K562 (cell line): ENCODE measurements around the gene BLZF1. TPM values are rescaled to one million over a fixed set of nuclear protein-coding genes. Genes with fewer than 3 reads are reported as not detected.
A peak's percentile ranks its signal among the peaks of the same experiment; 100 is the strongest.

ENCODE experiments used
- BRF2 ChIP-seq: IDR thresholded peaks from 3 replicates; pipeline ENCODE4 v1.6.1; 2011; ENCODE audit warnings: borderline replicate concordance, mild to moderate bottlenecking; ENCODE audit not compliant: insufficient read length, insufficient read depth
- CREB1 ChIP-seq, 2 experiments: sonication (generic) in 1 of 2; formaldehyde crosslinking in 1 of 2; IDR thresholded peaks; 2 replicates each; pipeline versions ENCODE4 v1.6.1 to v1.8.0; 2012 to 2022; ENCODE audit warnings: inconsistent platforms in 1 of 2, mild to moderate bottlenecking in 1 of 2, missing genetic modification reagents in 1 of 2, moderate library complexity in 1 of 2
- CUX1 ChIP-seq: fragments of 200-800 bp; sonication (Bioruptor generic); IDR thresholded peaks from 2 replicates; pipeline ENCODE4 v1.6.1; 2016; ENCODE audit warnings: missing genetic modification characterization, missing compliant biosample characterization
- GABPA ChIP-seq: fragments of 200-800 bp; sonication (Bioruptor generic); conservative IDR thresholded peaks from 2 replicates; pipeline ENCODE4 v1.6.1; 2016; ENCODE audit warnings: low read depth, missing genetic modification characterization, missing compliant biosample characterization
- GTF2F1 ChIP-seq: IDR thresholded peaks from 2 replicates; pipeline ENCODE4 v1.6.1; 2011; ENCODE audit warnings: low read depth, low read length, improper control_type of control experiment
- KDM1A ChIP-seq, 2 experiments: fragments of 450-650 bp; IDR thresholded peaks; 2 replicates each; pipeline ENCODE4 v1.6.1; 2016; ENCODE audit warnings: mild to moderate bottlenecking in 2 of 2
- PRDM10 ChIP-seq: fragments of 450-650 bp; IDR thresholded peaks from 2 replicates; pipeline ENCODE4 v1.6.1; 2018; ENCODE audit not compliant: partially characterized antibody
- SREBF2 ChIP-seq: sonication (generic); formaldehyde crosslinking; IDR thresholded peaks from 2 replicates; pipeline ENCODE4 v1.4.0; 2020; ENCODE audit warnings: mild to moderate bottlenecking, missing genetic modification reagents
- ZBTB1 ChIP-seq: sonication (generic); formaldehyde crosslinking; IDR thresholded peaks from 2 replicates; pipeline ENCODE4 v1.8.1; 2023; ENCODE audit warnings: missing genetic modification reagents, low read depth, mild to moderate bottlenecking, borderline replicate concordance
- ZBTB43 ChIP-seq: sonication (generic); formaldehyde crosslinking; IDR thresholded peaks from 2 replicates; pipeline ENCODE4 v1.8.0; 2023; ENCODE audit warnings: mild to moderate bottlenecking, missing genetic modification reagents
- ZEB2 ChIP-seq: fragments of 450-650 bp; IDR thresholded peaks from 2 replicates; pipeline ENCODE4 v1.6.1; 2016
- ZHX1 ChIP-seq: fragments of 150-350 bp; conservative IDR thresholded peaks from 2 replicates; pipeline ENCODE4 v1.6.1; 2014; ENCODE audit warnings: low read length
- polyA plus RNA-seq, 8 experiments: library from polyadenylated mRNA; depleted of rRNA in 4 of 8; stranded (reverse) in 5 of 8; unstranded in 3 of 8; fragments of >200 nt; fragmentation: Nextera tagmentation in 2 of 8; fragmentation: Illumina TruSeq in 1 of 8; extraction: Ambion mirVana in 2 of 8; extraction: Trizol in 1 of 8; gene quantifications; 2 replicates each; pipeline versions ENCODE4 v1.2.1 to v1.2.3, GENCODE V29; 2011 to 2014; ENCODE audit warnings: inconsistent platforms in 1 of 8, missing spikeins in 1 of 8
- total RNA-seq, 7 experiments: library from RNA; depleted of rRNA in 6 of 7; stranded (reverse); fragments of >200 nt in 6 of 7; fragmentation: Illumina TruSeq in 2 of 7; extraction: Trizol in 2 of 7; gene quantifications; 2 replicates each; pipeline versions ENCODE4 v1.2.1 to v1.2.3, GENCODE V29; 2011 to 2021; ENCODE audit warnings: low replicate concordance in 1 of 7

The BLZF1 gene
- total and polyA plus RNA-seq, 9 of the 15 experiments (the other 6 are each of a cell fraction or from before 2014, with no cell fraction given) = 20.5 to 32.8 (median 25.3) TPM

GRCh38 chr1:169367096-169367685 is 804 bp upstream of the BLZF1 start (continued):
- TF ChIP-seq PRDM10 (peak; percentile 69), ZHX1 (no peak; the same call in 1 of the 2 replicates), SREBF2 (CRISPR knock-in tag) (no peak), CREB1 (IDR thresholded peaks at IDR 0.05) (no peak), CREB1 (CRISPR knock-in tag; IDR thresholded peaks at IDR 0.05) (no peak), GTF2F1 (no peak), KDM1A (IDR thresholded peaks at IDR 0.05) (peak; percentile 25 to 61; a peak in 3 of 4 replicates), ZEB2 (0 out of 2 replicates have a peak, but pooled peaks have one; percentile 16), ZBTB43 (CRISPR knock-in tag) (no peak), CUX1 (no peak), GABPA (tag) (no peak), BRF2 (no peak), ZBTB1 (CRISPR knock-in tag) (no peak)
